ENCODE measurements around the gene GPS2. TPM values are rescaled to one million over a fixed set of nuclear protein-coding genes. Genes with fewer than 3 reads are reported as not detected.

Gene GPS2
- total and polyA plus RNA-seq, 2 of the 4 experiments (the other 2 are of a cell fraction), result 36.2 to 50.9 TPM

DNA sequence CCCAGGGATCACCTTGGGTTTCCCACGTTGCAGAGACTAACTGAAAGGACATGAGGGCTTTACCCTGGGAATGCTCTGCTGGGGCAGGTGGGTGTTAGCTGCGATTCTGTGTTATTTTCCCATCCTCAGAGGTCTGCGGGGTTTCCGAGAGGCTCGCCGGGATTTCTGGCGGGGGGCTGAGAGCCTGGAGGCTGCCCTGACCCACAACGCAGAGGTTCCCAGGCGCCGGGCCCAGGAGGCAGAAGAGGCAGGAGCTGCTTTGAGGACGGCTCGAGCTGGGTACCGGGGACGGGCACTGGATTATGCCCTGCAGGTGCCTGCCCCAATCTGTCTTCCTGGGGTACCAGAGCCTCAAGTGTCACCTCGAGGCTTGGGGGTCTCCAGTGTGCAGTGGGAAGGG, 28.1 kb upstream of the GPS2 start:
- dilution Hi-C loops (cut with HindIII; ENCODE audit: low sequenced_read_pairs, unreplicated experiment) (no loop called here), intact Hi-C loops (cut with micrococcal nuclease) (no loop called here), in situ Hi-C loops (cut with MboI; ENCODE audit: low sequenced_read_pairs) (no loop called here)
- Histone ChIP-seq H3K4me3 (ENCODE audit: insufficient read depth, low read depth, low read length) (no peak overlapping the region), H2BK15ac (ENCODE audit: low read depth, low read length) (no peak overlapping the region), H3K23ac (ENCODE audit: low read depth, low read length) (no peak overlapping the region), H4K5ac (ENCODE audit: low read depth, low read length) (no peak overlapping the region), H4K91ac (ENCODE audit: insufficient read depth, low read depth, low read length) (no peak overlapping the region), H3K27me3 (ENCODE audit: control insufficient read depth, insufficient read depth, low read length) (peaks cover 19% of the 10 kb centered on the region), H2AK5ac (ENCODE audit: low read depth, low read length) (no peak overlapping the region), H2BK120ac (ENCODE audit: low read depth, low read length) (no peak overlapping the region), H3K36me3 (ENCODE audit: control insufficient read depth, insufficient read depth, low read length) (no peaks in the 10 kb centered on the region), H2AFZ (replicated peaks; ENCODE audit: low read length, poor library complexity) (peak overlapping the region; percentile 3), H3K56ac (ENCODE audit: extremely low read depth, insufficient read depth, low read length) (no peak overlapping the region), H4K20me1 (ENCODE audit: insufficient read depth, low read length) (peaks cover 4% of the 10 kb centered on the region), H3K4me2 (ENCODE audit: low read depth, low read length) (no peak overlapping the region), H3K14ac (replicated peaks; ENCODE audit: low read depth, low read length) (no peak overlapping the region), H3K27ac (ENCODE audit: insufficient read depth, low read length) (no peak overlapping the region), H3K18ac (ENCODE audit: low read depth, low read length) (no peak overlapping the region), H4K8ac (ENCODE audit: low read depth in 2 of 2, low read length in 2 of 2) (no peak overlapping the region), H3K9me1 (ENCODE audit: insufficient read depth, low read length) (no peaks in the 10 kb centered on the region), H2BK20ac (ENCODE audit: low read depth, low read length) (no peak overlapping the region), H2AK9ac (replicated peaks; ENCODE audit: low read depth, low read length, poor library complexity) (no peak overlapping the region), H2BK5ac (ENCODE audit: low read depth, low read length, poor library complexity, severe bottlenecking) (no peak overlapping the region), H3K4ac (ENCODE audit: low read depth, low read length) (no peak overlapping the region), H3K9me3 (ENCODE audit: control insufficient read depth, insufficient read depth, low read length) (no peaks in the 10 kb centered on the region), H3K4me1 (ENCODE audit: control insufficient read depth, insufficient read depth, low read length) (no peaks in the 10 kb centered on the region), H3K9ac (ENCODE audit: low read depth, low read length) (no peak overlapping the region), H3K79me1 (ENCODE audit: low read depth in 1 of 2, low read length in 2 of 2) (no peaks in the 10 kb centered on the region)
- ATAC-seq (ENCODE audit: low read depth), result no peak
- BruUV-seq (replicated peaks), result no TSS peak
- no peak for TF ChIP-seq CEBPB (IDR thresholded peaks at IDR 0.05; ENCODE audit: low read depth, low read length)
- TF ChIP-seq NFE2L2 (IDR thresholded peaks at IDR 0.05; ENCODE audit: low read depth, low read length), result no peak
- no peak for TF ChIP-seq RAD21 (IDR thresholded peaks at IDR 0.05; ENCODE audit: low read length)
- TF ChIP-seq RFX5 (IDR thresholded peaks at IDR 0.05; ENCODE audit: low read depth, low read length), result no peak
- no peak for TF ChIP-seq RCOR1 (IDR thresholded peaks at IDR 0.05; ENCODE audit: insufficient replicate concordance, low read length)
- TF ChIP-seq, protein P1, sequence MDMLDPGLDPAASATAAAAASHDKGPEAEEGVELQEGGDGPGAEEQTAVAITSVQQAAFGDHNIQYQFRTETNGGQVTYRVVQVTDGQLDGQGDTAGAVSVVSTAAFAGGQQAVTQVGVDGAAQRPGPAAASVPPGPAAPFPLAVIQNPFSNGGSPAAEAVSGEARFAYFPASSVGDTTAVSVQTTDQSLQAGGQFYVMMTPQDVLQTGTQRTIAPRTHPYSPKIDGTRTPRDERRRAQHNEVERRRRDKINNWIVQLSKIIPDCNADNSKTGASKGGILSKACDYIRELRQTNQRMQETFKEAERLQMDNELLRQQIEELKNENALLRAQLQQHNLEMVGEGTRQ (IDR thresholded peaks at IDR 0.05; ENCODE audit: low read depth, low read length), result no peak
- TF ChIP-seq FOS (IDR thresholded peaks at IDR 0.05; ENCODE audit: low read depth, low read length), result no peak
- TF ChIP-seq, protein P2, sequence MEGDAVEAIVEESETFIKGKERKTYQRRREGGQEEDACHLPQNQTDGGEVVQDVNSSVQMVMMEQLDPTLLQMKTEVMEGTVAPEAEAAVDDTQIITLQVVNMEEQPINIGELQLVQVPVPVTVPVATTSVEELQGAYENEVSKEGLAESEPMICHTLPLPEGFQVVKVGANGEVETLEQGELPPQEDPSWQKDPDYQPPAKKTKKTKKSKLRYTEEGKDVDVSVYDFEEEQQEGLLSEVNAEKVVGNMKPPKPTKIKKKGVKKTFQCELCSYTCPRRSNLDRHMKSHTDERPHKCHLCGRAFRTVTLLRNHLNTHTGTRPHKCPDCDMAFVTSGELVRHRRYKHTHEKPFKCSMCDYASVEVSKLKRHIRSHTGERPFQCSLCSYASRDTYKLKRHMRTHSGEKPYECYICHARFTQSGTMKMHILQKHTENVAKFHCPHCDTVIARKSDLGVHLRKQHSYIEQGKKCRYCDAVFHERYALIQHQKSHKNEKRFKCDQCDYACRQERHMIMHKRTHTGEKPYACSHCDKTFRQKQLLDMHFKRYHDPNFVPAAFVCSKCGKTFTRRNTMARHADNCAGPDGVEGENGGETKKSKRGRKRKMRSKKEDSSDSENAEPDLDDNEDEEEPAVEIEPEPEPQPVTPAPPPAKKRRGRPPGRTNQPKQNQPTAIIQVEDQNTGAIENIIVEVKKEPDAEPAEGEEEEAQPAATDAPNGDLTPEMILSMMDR (conservative IDR thresholded peaks at IDR 0.05; ENCODE audit: low read depth, low read length), result no peak
- TF ChIP-seq, protein P3, sequence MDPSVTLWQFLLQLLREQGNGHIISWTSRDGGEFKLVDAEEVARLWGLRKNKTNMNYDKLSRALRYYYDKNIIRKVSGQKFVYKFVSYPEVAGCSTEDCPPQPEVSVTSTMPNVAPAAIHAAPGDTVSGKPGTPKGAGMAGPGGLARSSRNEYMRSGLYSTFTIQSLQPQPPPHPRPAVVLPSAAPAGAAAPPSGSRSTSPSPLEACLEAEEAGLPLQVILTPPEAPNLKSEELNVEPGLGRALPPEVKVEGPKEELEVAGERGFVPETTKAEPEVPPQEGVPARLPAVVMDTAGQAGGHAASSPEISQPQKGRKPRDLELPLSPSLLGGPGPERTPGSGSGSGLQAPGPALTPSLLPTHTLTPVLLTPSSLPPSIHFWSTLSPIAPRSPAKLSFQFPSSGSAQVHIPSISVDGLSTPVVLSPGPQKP (IDR thresholded peaks at IDR 0.05; ENCODE audit: borderline replicate concordance, low read depth, low read length), result no peak
- POLR2A ChIA-PET (ENCODE audit: unreplicated experiment), result no interaction called here
- CTCF ChIA-PET, result interaction anchor here (0.6 to 0.7 kb wide), 2 partner anchors 111 to 838 kb away, joined by 4 to 5 read pairs; no protein-coding TSS in a partner anchor
- 87% methylated on average over 3 of the region's 15 CpGs; no CpG with 5 or more reads in 1 of the 2 experiments for WGBS, 2 experiments (ENCODE audit: extremely low coverage in 2 of 2, insufficient read length in 1 of 2)
- no peak for DNase-seq

Measured in IMR-90 (cell line).